Nucleus accumbens (tissue), 56 donors: ENCODE data around the gene GRIK4.

Source experiments
- DNase-seq, 56 donors: peaks; one replicate each; lab custom pipeline; 2025; lab: John Stamatoyannopoulos, UW

GRIK4 gene

GRCh38 chr11:120859552-120860295 is 348.2 kb downstream of the GRIK4 start:
- DNase-seq, result no peak

- DNase-seq, result no peak
These were observed 351.8 kb downstream of the GRIK4 start for GRCh38 chr11:120863359-120863758.

- DNase-seq, result no peak
These were observed 355.5 kb downstream of the GRIK4 start for GRCh38 chr11:120867024-120867423.

- DNase-seq, result no peak
These were observed 356.0 kb downstream of the GRIK4 start for GRCh38 chr11:120867531-120867930.

GRCh38 chr11:120867988-120868387 is 356.4 kb downstream of the GRIK4 start:
- no peak for DNase-seq

GRCh38 chr11:120869097-120869496 is 357.5 kb downstream of the GRIK4 start:
- DNase-seq, result no peak

- no peak for DNase-seq
These were observed 358.0 kb downstream of the GRIK4 start for GRCh38 chr11:120869516-120870011.

- DNase-seq, result no peak
These were observed 359.6 kb downstream of the GRIK4 start for GRCh38 chr11:120871194-120871593.

GRCh38 chr11:120871924-120872323 is 360.4 kb downstream of the GRIK4 start:
- DNase-seq, result no peak

GRCh38 chr11:120873966-120874735 is 362.6 kb downstream of the GRIK4 start:
- DNase-seq, result no peak

- no peak for DNase-seq
These were observed 364.4 kb downstream of the GRIK4 start for GRCh38 chr11:120875986-120876385.

- DNase-seq, result no peak
These were observed 366.3 kb downstream of the GRIK4 start for GRCh38 chr11:120877746-120878365.

- DNase-seq, result no peak
These were observed 367.2 kb downstream of the GRIK4 start for GRCh38 chr11:120878781-120879180.

- DNase-seq, result no peak
These were observed 369.1 kb downstream of the GRIK4 start for GRCh38 chr11:120880498-120881175.

- peak in 22 of 56 donors; percentile 9 to 65 (median 30) for DNase-seq
These were observed 370.0 kb downstream of the GRIK4 start for GRCh38 chr11:120881596-120881995.

GRCh38 chr11:120882175-120882574 is 370.6 kb downstream of the GRIK4 start:
- DNase-seq, result peak in 4 of 56 donors; percentile 10 to 29 (median 27)

GRCh38 chr11:120883404-120884080 is 372.0 kb downstream of the GRIK4 start:
- peak in 17 of 56 donors; percentile 2 to 51 (median 19) for DNase-seq

GRCh38 chr11:120884154-120885020 is 372.8 kb downstream of the GRIK4 start:
- no peak for DNase-seq
